Epithelial cell of esophagus (primary cell): ENCODE data around the gene NHSL2.
A peak's percentile ranks its signal among the peaks of the same experiment; 100 is the strongest.

Source experiments
- DNase-seq: peaks from one replicate; pipeline ENCODE4 v3.0.0; 2010; ENCODE audit warnings: low read depth
- H3K4me3 ChIP-seq: 2 replicates; pipeline ENCODE4 v1.5.1; 2011; ENCODE audit warnings: mild to moderate bottlenecking, low read length, control low read depth
- TF ChIP-seq, protein P1 (sequence below): IDR thresholded peaks from 2 replicates; pipeline ENCODE4 v1.5.1; 2011; ENCODE audit warnings: low read depth, mild to moderate bottlenecking, low read length, control low read depth, inconsistent platforms; ENCODE audit not compliant: insufficient read depth; ENCODE audit errors: missing control alignments

The NHSL2 gene

GRCh38 chrX:72045552-72046277 is 135.1 kb downstream of the NHSL2 start:
- DNase-seq = peak; percentile 79
- TF ChIP-seq, protein P1, sequence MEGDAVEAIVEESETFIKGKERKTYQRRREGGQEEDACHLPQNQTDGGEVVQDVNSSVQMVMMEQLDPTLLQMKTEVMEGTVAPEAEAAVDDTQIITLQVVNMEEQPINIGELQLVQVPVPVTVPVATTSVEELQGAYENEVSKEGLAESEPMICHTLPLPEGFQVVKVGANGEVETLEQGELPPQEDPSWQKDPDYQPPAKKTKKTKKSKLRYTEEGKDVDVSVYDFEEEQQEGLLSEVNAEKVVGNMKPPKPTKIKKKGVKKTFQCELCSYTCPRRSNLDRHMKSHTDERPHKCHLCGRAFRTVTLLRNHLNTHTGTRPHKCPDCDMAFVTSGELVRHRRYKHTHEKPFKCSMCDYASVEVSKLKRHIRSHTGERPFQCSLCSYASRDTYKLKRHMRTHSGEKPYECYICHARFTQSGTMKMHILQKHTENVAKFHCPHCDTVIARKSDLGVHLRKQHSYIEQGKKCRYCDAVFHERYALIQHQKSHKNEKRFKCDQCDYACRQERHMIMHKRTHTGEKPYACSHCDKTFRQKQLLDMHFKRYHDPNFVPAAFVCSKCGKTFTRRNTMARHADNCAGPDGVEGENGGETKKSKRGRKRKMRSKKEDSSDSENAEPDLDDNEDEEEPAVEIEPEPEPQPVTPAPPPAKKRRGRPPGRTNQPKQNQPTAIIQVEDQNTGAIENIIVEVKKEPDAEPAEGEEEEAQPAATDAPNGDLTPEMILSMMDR = no peak
- no peak overlapping the region for H3K4me3 ChIP-seq

- TF ChIP-seq, protein P1 = no peak
- DNase-seq = no peak
- H3K4me3 ChIP-seq = no peak overlapping the region
These were observed 135.8 kb downstream of the NHSL2 start for GRCh38 chrX:72046447-72046846.

- no peak overlapping the region for H3K4me3 ChIP-seq
- DNase-seq = no peak
- TF ChIP-seq, protein P1 = no peak
These were observed 138.1 kb downstream of the NHSL2 start for GRCh38 chrX:72048510-72049455.

DNA sequence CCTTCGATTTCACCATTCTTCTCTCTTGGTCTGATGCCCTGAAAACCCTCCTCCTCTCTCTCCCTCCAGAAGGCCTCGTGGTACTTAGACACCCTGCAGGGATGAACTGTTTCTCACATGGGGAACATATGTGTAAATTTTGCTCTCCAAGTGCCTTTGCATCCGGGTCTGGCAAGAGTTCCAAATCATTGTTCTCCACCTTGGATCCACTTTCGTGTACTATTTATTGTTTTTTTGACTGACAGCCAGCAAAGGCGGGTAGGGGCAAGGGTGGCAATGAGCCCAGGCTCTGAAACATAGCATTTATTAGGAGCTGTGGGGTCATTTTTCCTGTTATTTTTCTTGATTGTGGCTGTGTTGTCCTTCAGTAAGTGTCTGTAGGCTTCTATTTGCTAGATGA is 139.4 kb downstream of the NHSL2 start:
- TF ChIP-seq, protein P1 = no peak
- H3K4me3 ChIP-seq = no peak overlapping the region
- no peak for DNase-seq

DNA sequence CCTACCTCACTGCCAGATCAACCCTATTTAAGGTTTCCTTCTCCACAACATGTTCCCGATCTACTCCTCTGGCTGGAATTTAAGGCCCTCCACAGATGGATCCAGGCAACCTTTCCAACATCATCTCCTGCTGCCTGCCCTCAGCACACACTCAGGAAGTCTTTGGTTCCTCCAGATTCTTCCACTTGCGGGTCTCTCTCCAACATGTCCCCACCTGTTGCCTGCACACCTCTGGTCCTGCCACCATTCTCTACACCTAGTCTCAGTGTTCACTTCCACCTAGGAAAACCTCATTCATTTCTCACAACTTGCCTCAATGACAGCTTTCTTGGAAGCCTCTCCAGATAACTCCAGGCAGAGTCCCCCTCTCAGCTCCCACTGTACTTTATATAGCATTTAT is 140.9 kb downstream of the NHSL2 start:
- TF ChIP-seq, protein P1 = no peak
- no peak overlapping the region for H3K4me3 ChIP-seq
- DNase-seq = no peak

- TF ChIP-seq, protein P1 = no peak
- DNase-seq = peak; percentile 4
- no peak overlapping the region for H3K4me3 ChIP-seq
These were observed 141.9 kb downstream of the NHSL2 start for GRCh38 chrX:72052415-72053090.
